Cardiac fibroblast (primary cell): ENCODE data around the gene FICD.

Experiments
- DNase-seq, 2 donors: peaks; one replicate each; pipeline versions ENCODE4 v3.0.0 to v3.0.0-alpha.2; 2010; ENCODE audit warnings: low read depth in 2 of 2
- H3K4me3 ChIP-seq, 2 donors: replicated peaks in 1 of 2; 1 replicate in 1 of 2; 2 replicates in 1 of 2; pipeline ENCODE4 v1.5.1; 2011; ENCODE audit warnings: low read depth in 2 of 2, low read length in 2 of 2, mild to moderate bottlenecking in 2 of 2, moderate library complexity in 1 of 2
- TF ChIP-seq, protein P1 (sequence below): IDR thresholded peaks from one replicate; pipeline ENCODE4 v1.5.1; 2011; ENCODE audit warnings: low read depth, mild to moderate bottlenecking, low read length, inconsistent platforms

Gene FICD

GRCh38 chr12:108477881-108478259 lies 37.2 kb upstream of the FICD start:
- TF ChIP-seq, protein P1, sequence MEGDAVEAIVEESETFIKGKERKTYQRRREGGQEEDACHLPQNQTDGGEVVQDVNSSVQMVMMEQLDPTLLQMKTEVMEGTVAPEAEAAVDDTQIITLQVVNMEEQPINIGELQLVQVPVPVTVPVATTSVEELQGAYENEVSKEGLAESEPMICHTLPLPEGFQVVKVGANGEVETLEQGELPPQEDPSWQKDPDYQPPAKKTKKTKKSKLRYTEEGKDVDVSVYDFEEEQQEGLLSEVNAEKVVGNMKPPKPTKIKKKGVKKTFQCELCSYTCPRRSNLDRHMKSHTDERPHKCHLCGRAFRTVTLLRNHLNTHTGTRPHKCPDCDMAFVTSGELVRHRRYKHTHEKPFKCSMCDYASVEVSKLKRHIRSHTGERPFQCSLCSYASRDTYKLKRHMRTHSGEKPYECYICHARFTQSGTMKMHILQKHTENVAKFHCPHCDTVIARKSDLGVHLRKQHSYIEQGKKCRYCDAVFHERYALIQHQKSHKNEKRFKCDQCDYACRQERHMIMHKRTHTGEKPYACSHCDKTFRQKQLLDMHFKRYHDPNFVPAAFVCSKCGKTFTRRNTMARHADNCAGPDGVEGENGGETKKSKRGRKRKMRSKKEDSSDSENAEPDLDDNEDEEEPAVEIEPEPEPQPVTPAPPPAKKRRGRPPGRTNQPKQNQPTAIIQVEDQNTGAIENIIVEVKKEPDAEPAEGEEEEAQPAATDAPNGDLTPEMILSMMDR: no peak
- no peak overlapping the region for H3K4me3 ChIP-seq
- DNase-seq: no peak

DNA sequence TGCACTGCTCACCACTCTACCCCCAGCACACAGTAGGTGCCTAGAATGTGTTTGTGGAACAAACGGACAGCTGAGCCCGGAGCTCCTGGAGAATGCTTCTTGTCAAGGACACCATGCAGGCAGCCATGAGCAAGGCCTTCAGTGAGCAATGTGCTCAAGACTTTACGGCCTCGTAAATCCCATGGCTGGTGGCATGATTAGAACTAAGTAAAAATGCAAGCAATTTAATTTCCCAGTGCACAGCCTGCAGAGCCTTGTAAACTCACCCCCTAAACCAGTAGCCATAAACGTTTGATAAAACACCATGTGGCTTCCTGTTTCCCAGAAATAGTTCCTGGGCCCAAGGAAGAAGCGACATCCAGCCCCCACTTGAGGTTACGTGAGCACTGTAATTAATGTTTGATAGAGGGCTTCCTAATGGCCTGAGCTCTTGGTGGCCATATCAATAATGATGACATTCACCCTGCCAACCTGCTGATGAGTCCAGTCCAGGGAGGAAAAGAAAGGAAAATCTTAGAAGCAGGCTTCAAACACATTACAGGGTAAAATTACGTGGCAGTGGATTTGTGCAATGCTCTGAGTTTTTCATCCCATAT lies 36.4 kb upstream of the FICD start:
- TF ChIP-seq, protein P1: no peak
- H3K4me3 ChIP-seq: no peak overlapping the region
- DNase-seq: no peak

- TF ChIP-seq, protein P1: no peak
- no peak for DNase-seq
These were observed 35.6 kb upstream of the FICD start for GRCh38 chr12:108479364-108480070.

DNA sequence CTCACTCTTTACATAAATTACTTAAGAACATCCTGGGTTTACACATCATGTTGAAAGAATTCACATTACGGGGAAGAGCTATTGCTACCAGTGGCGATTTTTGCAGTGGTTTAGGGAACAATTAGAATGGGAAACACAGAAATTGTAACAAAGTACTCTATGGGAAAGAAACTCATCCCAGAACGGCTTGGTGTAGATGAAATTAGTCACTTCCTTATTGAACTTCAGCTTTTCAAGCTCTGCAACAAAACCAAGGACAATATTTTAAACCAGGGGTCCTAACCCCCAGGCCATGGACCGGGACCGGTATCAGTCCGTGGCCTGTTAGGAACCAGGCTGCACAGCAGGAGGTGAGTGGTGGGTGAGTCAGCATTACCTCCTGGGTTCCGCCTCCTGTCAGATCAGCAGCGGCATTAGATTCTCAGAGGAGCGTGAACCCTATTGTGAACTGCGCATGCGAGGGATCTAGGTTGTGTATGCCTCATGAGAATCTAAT lies 32.3 kb upstream of the FICD start:
- TF ChIP-seq, protein P1: no peak
- DNase-seq: peak in 1 of 2 donors; percentile 9
- H3K4me3 ChIP-seq: no peak overlapping the region

More at GRCh38 chr12:108479364-108480070, 35.6 kb upstream of the FICD start:
- H3K4me3 ChIP-seq: no peak overlapping the region

- TF ChIP-seq, protein P1: no peak
- no peak overlapping the region for H3K4me3 ChIP-seq
- no peak for DNase-seq
These were observed 31.6 kb upstream of the FICD start for GRCh38 chr12:108483213-108484059.

GRCh38 chr12:108484431-108484830 lies 30.6 kb upstream of the FICD start:
- DNase-seq: no peak
- TF ChIP-seq, protein P1: no peak
- no peak overlapping the region for H3K4me3 ChIP-seq
